Pulmonary artery endothelial cell (primary cell): ENCODE measurements around the gene CAMTA1. TPM values are rescaled to one million over a fixed set of nuclear protein-coding genes. Genes with fewer than 3 reads are reported as not detected.

Experiments
- DNase-seq: peaks from one replicate; pipeline ENCODE4 v3.0.0-alpha.2; 2011; ENCODE audit warnings: low read depth, low spot score
- total RNA-seq: library from RNA; depleted of rRNA; stranded (reverse); fragments of >200 nt; gene quantifications from 2 replicates; pipeline ENCODE4 v1.2.3, GENCODE V29; 2014

The CAMTA1 gene
- total RNA-seq, 1 donor from 2014 or later, result 54.0 TPM

- no peak for DNase-seq
Observed at GRCh38 chr1:7471836-7472235, 686.6 kb downstream of the CAMTA1 start.

- DNase-seq, result no peak
Observed at GRCh38 chr1:7473223-7474142, 688.2 kb downstream of the CAMTA1 start.

- DNase-seq, result no peak
Observed at GRCh38 chr1:7474143-7474490, 688.9 kb downstream of the CAMTA1 start.

- no peak for DNase-seq
Observed at GRCh38 chr1:7474786-7475502, 689.7 kb downstream of the CAMTA1 start.

- no peak for DNase-seq
Observed at GRCh38 chr1:7475691-7476090, 690.4 kb downstream of the CAMTA1 start.

- DNase-seq, result no peak
Observed at GRCh38 chr1:7476402-7476801, 691.1 kb downstream of the CAMTA1 start.

GRCh38 chr1:7476861-7477547 is 691.8 kb downstream of the CAMTA1 start:
- no peak for DNase-seq

- DNase-seq, result no peak
Observed at GRCh38 chr1:7477593-7477992, 692.3 kb downstream of the CAMTA1 start.

GRCh38 chr1:7478142-7478790 is 693.0 kb downstream of the CAMTA1 start:
- DNase-seq, result no peak

- DNase-seq, result no peak
Observed at GRCh38 chr1:7478809-7479499, 693.7 kb downstream of the CAMTA1 start.

GRCh38 chr1:7479571-7479970 is 694.3 kb downstream of the CAMTA1 start:
- no peak for DNase-seq

- no peak for DNase-seq
Observed at GRCh38 chr1:7481194-7481593, 695.9 kb downstream of the CAMTA1 start.

- no peak for DNase-seq
Observed at GRCh38 chr1:7482077-7482476, 696.8 kb downstream of the CAMTA1 start.

GRCh38 chr1:7482772-7483495 is 697.7 kb downstream of the CAMTA1 start:
- DNase-seq, result no peak

- DNase-seq, result no peak
Observed at GRCh38 chr1:7483634-7484383, 698.6 kb downstream of the CAMTA1 start.

GRCh38 chr1:7485086-7485780 is 700.0 kb downstream of the CAMTA1 start:
- DNase-seq, result no peak

- no peak for DNase-seq
Observed at GRCh38 chr1:7485826-7486225, 700.6 kb downstream of the CAMTA1 start.

GRCh38 chr1:7487766-7488474 is 702.7 kb downstream of the CAMTA1 start:
- DNase-seq, result no peak
